PC-9 (cell line): Measurements from ENCODE around the gene C1R.

ENCODE experiments used
- EZH2 ChIP-seq: fragments of 200-600 bp; sonication (generic); IDR thresholded peaks from 2 replicates; pipeline ENCODE4 v1.8.0; 2017; ENCODE audit warnings: antibody characterized with exemption, low read depth
- TF ChIP-seq, protein P1 (sequence below): fragments of 200-600 bp; sonication (generic); conservative IDR thresholded peaks from 2 replicates; pipeline ENCODE4 v1.6.1; 2017; ENCODE audit warnings: mixed run types, antibody characterized with exemption, mild to moderate bottlenecking, moderate library complexity

DNA sequence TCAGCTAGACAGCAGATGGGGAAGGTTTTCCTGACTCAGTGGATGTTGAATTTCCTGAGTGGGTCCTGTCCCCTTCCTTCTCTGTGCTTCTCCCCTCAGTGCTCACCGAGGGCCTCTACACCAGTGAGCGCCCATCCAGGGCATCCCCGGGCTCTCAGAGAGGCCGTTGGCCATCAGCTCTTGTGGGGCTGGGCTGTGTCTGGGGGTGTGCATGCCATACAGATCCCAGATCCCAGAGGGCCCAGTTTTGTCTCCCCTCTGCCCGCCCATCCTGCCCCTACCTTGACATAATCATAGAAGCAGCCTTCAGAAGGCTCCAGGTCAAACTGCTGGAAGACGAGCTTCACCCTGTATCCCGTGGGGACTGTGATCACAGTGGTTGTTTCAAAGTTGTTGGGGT is 1.1 kb downstream of the C1R start:
- no peak for TF ChIP-seq EZH2
- TF ChIP-seq, protein P1, sequence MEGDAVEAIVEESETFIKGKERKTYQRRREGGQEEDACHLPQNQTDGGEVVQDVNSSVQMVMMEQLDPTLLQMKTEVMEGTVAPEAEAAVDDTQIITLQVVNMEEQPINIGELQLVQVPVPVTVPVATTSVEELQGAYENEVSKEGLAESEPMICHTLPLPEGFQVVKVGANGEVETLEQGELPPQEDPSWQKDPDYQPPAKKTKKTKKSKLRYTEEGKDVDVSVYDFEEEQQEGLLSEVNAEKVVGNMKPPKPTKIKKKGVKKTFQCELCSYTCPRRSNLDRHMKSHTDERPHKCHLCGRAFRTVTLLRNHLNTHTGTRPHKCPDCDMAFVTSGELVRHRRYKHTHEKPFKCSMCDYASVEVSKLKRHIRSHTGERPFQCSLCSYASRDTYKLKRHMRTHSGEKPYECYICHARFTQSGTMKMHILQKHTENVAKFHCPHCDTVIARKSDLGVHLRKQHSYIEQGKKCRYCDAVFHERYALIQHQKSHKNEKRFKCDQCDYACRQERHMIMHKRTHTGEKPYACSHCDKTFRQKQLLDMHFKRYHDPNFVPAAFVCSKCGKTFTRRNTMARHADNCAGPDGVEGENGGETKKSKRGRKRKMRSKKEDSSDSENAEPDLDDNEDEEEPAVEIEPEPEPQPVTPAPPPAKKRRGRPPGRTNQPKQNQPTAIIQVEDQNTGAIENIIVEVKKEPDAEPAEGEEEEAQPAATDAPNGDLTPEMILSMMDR, result no peak
